ENCODE results near the gene CHML.
A peak's percentile ranks its signal among the peaks of the same experiment; 100 is the strongest.
"Not testable (repeated sequence)": the region's sequence is repeated elsewhere in the genome, so short reads cannot be mapped to it uniquely, and the experiment has no call there.

CHML gene

GRCh38 chr1:241640149-241640866 lies at the start of gene CHML, which contains the start of gene OPN3:
Gene CHML, minus strand, starts transcription at chr1:241640369. Its CDS starts 4,603 bp downstream, at chr1:241635766.
Gene OPN3, minus strand, starts transcription at chr1:241640369. Its CDS starts 115 bp downstream, at chr1:241640254.
- DNase-seq: peak; percentile 90

- no peak for DNase-seq
These were observed 48.8 kb upstream of the CHML start for GRCh38 chr1:241688940-241689368.

- DNase-seq: no peak
These were observed 43.9 kb upstream of the CHML start for GRCh38 chr1:241684108-241684507.

- no peak for DNase-seq
These were observed 42.8 kb upstream of the CHML start for GRCh38 chr1:241682921-241683320.

- DNase-seq: not testable (repeated sequence)
These were observed 41.8 kb upstream of the CHML start for GRCh38 chr1:241681861-241682448.

- DNase-seq: no peak
These were observed 39.8 kb upstream of the CHML start for GRCh38 chr1:241679961-241680360.

GRCh38 chr1:241679404-241679803 lies 39.2 kb upstream of the CHML start:
- no peak for DNase-seq

- DNase-seq: no peak
These were observed 38.4 kb upstream of the CHML start for GRCh38 chr1:241678536-241678935.

GRCh38 chr1:241677201-241677600 lies 37.0 kb upstream of the CHML start:
- DNase-seq: no peak

- no peak for DNase-seq
These were observed 35.8 kb upstream of the CHML start for GRCh38 chr1:241675983-241676382.

- DNase-seq: no peak
These were observed 34.7 kb upstream of the CHML start for GRCh38 chr1:241674805-241675384.

- DNase-seq: no peak
These were observed 32.1 kb upstream of the CHML start for GRCh38 chr1:241672301-241672700.

GRCh38 chr1:241666419-241666818 lies 26.2 kb upstream of the CHML start:
- DNase-seq: no peak

GRCh38 chr1:241660424-241660972 lies 20.3 kb upstream of the CHML start:
- no peak for DNase-seq

GRCh38 chr1:241659016-241659415 lies 18.8 kb upstream of the CHML start:
- DNase-seq: not testable (repeated sequence)

GRCh38 chr1:241658081-241658793 lies 18.1 kb upstream of the CHML start:
- no peak for DNase-seq

GRCh38 chr1:241654641-241655040 lies 14.5 kb upstream of the CHML start:
- DNase-seq: no peak

- DNase-seq: no peak
These were observed 13.8 kb upstream of the CHML start for GRCh38 chr1:241654019-241654418.

GRCh38 chr1:241652012-241652411 lies 11.8 kb upstream of the CHML start, which contains the start of gene WDR64:
Gene WDR64, plus strand, starts transcription at chr1:241652281. Its CDS starts 204 bp downstream, at chr1:241652485.
- no peak for DNase-seq

- no peak for DNase-seq
These were observed 8.0 kb upstream of the CHML start for GRCh38 chr1:241648159-241648558.

GRCh38 chr1:241647658-241648057 lies 7.5 kb upstream of the CHML start:
- DNase-seq: no peak

- DNase-seq: no peak
These were observed 6.0 kb upstream of the CHML start for GRCh38 chr1:241646201-241646600.

GRCh38 chr1:241645199-241645598 lies 5.0 kb upstream of the CHML start:
- no peak for DNase-seq

Measured in NCI-H1048 (cell line).